GM19238 (cell line): Measurements from ENCODE around the gene RAX.

Experiments used
- DNase-seq: peaks from one replicate; pipeline ENCODE4 v3.0.0; 2011; ENCODE audit warnings: low spot score; ENCODE audit not compliant: insufficient read length

Gene RAX

DNA sequence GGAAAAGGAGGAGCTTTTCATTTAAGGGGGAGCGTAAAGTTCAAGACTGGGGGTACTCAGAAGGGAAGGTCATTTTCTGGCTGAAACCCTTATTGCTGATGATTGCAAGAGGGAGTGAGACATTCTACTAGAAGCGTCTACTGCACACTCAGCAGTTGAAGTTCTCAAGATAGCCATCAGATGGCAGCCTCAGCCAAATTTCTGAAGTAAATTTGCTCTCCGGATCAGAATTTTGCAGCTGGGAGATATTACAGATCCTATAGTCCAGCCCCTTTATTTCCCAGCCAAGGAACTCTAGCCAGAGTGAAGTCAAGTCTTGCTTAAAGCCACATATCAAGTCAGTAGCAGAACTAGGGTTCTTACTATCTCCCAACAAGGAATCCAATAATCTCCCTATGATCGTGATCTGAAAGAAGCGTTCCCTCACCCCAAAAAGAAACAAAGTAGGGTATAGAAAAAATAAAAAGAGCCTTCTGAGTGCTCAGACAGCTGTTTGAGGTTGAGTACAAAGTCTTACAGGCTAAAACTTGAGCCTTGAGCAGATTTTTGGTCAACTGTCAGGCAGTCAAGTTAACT lies 24.0 kb downstream of the RAX start:
- DNase-seq, result no peak

DNA sequence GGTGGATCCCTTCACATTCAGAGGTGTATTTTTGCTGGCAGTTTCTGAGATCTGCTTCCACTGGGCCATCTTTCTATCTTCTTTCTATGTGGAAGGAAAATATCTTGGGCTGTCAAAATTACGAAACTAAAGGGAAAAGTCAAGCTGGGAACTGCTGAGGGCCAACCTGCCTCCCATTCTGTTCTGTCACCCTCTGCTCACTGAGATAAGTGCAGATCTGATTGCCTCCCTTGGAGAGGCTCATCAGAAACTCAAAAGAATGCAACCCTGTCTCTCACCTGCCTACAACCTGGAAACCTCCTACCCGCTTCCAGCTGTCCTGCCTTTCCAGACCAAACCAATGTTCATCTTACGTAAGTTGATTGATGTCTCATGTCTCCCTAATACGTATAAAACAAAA lies 26.5 kb downstream of the RAX start:
- DNase-seq, result no peak

DNA sequence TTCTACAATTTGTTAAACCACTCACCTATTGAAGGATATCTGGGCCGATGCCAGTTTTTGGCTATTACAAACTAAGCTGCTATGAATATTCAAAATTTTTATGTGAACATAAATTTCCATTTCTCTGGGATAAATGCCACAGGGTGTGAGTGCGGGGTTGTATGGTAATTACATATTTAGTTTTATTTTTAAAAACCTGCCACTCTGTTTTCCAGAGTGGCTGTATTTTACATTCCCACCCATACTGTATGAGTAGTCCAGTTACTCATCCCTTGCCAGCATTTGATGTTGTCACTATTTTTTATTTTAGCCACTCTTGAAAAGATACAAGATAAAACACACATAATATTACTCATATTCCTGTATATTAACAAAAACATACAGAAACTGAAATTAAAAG lies 30.3 kb downstream of the RAX start:
- DNase-seq, result no peak

DNA sequence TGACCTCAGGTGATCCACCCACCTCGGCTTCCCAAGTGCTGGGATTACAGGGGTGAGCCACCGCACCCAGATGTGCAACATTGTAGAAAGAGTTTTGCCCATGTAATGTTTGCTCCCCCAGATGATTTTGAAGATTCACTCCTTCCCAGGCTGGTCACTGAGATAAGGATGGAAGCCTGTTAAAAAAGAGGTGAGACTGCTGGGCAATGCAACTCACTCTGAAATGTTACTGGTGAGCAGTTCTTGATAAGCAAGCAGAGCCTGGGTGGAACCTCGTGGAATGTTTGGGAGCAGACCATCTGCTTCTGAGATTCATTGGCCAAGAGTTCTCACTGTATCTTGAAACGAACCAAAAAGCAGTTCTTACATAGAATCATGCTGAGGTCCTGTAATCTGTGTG lies 33.6 kb downstream of the RAX start:
- no peak for DNase-seq

DNA sequence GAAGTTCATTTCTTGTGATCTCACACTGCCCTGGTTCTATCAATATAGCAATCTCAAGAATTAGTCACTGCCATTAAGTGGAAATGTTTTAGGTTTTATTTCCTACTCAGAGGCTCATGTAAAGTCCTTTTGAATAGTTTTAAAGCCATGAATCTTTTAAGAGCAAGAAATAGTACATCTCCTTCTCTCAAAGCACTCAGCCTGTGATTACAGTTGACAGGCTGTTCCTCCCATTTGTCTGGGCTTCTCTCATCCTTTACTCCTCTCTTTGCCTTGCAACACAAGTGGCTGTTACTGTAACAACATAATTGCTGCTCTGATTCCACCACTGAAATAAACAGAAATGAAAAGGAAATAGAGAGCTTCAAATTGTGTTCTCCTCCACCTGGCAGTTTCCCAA lies 34.9 kb downstream of the RAX start:
- no peak for DNase-seq

DNA sequence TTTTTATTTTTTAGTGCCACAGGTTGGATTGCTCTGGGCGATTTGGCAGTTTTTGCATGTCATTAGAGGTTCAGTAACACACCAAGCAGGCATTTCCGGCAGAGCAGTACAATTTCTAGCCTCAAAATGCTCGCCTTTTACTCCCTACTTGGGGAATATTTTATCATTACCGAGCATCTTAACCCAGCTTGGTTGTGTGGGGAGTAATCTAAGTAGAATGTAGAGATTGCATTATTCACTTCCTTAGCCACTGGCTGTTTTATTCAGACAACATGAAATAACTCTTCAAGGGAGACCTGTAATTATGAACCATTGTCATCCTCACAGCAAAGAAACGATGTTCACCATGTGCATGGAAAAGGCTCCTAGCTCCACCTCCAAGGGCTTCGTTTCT lies 40.2 kb downstream of the RAX start:
- no peak for DNase-seq

GRCh38 chr18:59232309-59233016 lies 40.8 kb downstream of the RAX start:
- no peak for DNase-seq

GRCh38 chr18:59231877-59232276 lies 41.4 kb downstream of the RAX start:
- DNase-seq, result no peak

- no peak for DNase-seq
Observed at GRCh38 chr18:59231114-59231513, 42.1 kb downstream of the RAX start.

DNA sequence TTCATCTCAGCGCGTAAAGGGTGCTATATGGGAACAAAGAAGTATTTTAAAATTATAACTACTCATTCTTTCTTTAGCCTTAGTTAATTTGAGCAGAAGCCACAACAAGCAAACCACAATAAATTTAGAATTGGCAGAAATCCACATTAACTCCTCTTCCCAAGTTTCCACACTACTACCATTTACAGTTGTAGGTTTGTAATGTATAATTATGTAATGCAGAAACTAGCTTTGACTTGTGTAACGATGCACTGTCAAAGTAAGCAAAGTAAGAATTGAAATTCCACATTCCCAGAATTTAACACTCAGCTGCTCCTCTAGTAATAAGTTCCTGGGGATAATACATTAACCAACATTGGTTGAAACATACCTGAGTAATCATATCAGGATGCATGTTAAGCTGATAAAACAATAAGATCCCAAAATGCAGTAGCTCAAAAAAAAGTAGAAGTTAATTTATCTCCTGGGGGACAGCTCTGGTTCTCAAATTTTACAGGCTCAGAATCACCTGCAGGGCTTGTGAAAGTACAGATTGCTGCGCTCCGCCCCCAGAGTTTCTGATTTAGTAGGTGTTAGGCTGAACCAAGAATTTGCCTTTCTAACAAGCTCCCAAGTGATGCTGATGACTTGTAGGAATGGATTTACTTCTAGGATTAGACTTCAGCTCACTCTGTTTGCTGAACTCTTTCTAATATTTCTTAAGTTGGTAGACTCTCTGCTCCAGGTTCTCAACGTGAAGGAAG lies 43.4 kb downstream of the RAX start:
- no peak for DNase-seq

- DNase-seq, result no peak
Observed at GRCh38 chr18:59229191-59229590, 44.1 kb downstream of the RAX start.

GRCh38 chr18:59228351-59228750 lies 44.9 kb downstream of the RAX start:
- no peak for DNase-seq

DNA sequence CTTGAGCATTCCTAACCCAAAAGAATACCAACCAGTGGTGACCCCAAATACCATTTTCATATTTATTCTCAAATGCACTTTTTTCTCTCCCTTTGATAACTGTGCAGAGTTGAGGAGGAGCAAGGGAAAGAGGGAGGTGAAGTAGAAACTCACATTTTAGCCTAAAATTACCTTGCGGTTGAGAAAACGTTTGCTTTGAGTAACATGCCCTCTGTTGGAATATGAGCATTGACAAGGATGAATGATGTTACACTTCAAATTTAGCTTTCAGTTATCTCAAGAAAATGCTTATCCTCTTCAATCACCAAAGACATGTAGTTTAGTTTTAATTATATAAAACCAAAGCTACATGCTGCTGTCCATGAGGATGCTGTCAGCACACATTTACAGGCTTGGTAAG lies 50.9 kb downstream of the RAX start:
- DNase-seq, result no peak

DNA sequence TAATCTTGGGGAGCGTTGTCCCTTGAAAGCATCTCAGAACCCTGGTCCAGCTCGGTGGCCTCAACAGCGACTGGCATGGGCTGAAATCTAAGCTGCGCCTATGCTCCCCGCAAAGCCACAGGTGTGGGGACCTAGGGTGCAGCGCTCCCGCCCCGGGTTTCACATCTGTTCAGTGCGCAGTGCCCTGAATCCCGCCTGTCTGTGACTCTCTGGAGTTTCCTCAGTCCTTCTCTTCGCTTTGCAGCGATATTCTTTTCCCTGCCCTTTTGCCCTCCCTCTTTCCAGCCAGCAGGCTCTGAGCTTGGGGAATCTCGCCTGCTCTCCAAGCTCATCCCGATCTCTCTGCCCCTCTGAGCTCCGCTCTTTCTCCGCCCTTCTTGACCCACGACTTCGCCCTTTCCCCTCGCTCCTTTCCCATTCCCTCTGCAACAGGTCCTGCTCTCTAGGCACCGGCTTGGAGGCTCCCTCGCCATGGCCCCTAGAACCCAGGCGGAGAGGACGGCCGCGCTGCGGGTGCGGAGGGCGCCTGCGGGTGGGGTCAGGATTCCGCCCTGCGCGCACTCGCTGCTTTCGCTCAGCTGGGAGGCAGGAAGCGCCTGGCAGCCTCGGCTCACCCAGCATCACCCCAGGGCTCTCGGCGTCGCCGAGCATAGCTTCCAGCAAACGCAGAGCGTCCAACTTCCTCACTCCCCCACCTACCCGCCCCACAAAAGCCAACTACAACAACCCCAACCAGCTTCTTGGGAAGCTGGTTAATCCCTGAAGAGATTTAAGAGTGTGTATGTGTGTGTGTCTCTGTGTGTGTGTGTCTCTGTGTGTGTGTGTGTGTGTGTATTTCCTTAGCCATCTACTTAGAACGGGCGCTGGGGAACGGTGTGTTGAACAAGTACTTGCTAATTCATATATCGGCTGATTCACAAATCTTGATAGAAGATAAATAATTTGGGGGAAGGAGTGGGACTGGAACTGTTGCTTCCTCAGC lies 52.2 kb downstream of the RAX start:
- no peak for DNase-seq

DNA sequence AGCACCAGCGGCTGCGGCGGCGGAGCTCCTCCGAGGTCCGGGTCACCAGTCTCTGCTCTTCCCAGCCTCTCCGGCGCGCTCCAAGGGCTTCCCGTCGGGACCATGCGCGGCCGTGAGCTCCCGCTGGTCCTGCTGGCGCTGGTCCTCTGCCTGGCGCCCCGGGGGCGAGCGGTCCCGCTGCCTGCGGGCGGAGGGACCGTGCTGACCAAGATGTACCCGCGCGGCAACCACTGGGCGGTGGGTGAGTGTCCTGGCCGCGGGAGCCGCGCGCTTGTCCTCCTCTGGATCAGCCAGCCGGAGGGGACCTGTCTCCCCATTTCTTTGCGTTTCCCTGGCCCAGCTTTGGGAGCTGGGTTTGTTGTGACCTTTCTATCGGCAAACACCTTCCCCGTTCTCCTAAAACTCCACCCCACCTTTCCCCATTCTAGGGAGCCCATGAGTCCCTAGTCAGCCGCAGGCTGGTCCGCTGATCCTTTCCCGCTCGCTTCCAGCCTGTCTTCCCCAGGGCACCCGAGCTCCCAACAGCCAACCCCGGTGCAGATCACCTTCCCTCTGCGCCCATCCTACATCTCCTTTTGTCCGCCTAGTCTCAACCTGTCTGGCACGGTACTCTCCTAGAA lies 53.0 kb downstream of the RAX start:
- no peak for DNase-seq

DNA sequence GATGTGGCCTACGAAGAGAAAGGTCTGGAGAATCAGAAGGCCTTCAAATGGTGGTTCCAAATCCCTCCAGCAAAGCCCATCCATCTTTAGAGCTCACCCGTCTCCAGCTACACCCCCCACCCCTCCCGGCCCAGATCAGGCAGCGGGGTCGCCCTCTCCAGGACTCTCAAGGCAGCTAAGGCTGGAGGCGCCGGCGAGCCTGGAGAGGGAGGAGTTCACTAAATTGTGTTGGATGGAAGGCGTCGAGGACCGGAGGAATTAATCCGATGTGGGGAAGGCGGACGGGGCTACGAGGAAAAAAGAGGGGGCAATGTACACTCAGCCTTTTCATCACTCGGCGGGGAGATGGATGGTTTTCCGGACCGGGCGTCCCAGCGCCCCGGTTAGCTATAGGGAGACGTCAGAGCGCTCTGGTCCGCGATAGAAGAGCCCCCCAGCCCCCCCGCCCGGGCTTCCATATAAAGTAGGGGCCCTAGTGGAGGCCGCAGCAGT lies 53.5 kb downstream of the RAX start, which contains the start of gene GRP:
GRP (plus strand) TSS at position 487 of the 492 bp plus-strand sequence. CDS start 108 bp downstream, outside the sequence.
- DNase-seq, result no peak

GRCh38 chr18:59218018-59218417 lies 55.2 kb downstream of the RAX start:
- DNase-seq, result no peak
